ENCODE results near the gene ZNF782.

- TF ChIP-seq EZH2 (IDR thresholded peaks at IDR 0.05; ENCODE audit: low read depth) (no peak), CTCF (conservative IDR thresholded peaks at IDR 0.05) (no peak)
Observed at GRCh38 chr9:96777426-96777864, 76.9 kb downstream of the ZNF782 start.

Measured in PC-9 (cell line).